GM12875 (cell line): Measurements from ENCODE around the gene SOX5.
"Not testable (repeated sequence)": the region's sequence is repeated elsewhere in the genome, so short reads cannot be mapped to it uniquely, and the experiment has no call there.

Experiments
- H3K4me3 ChIP-seq: one replicate; pipeline ENCODE4 v1.5.1; 2011; ENCODE audit warnings: low read depth, low read length, control low read depth
- TF ChIP-seq, protein P1 (sequence below): IDR thresholded peaks from 2 replicates; pipeline ENCODE4 v1.5.1; 2011; ENCODE audit warnings: low read depth, mild to moderate bottlenecking, control low read depth, inconsistent platforms, low read length, moderate library complexity, borderline replicate concordance; ENCODE audit not compliant: insufficient read depth

Gene SOX5

DNA sequence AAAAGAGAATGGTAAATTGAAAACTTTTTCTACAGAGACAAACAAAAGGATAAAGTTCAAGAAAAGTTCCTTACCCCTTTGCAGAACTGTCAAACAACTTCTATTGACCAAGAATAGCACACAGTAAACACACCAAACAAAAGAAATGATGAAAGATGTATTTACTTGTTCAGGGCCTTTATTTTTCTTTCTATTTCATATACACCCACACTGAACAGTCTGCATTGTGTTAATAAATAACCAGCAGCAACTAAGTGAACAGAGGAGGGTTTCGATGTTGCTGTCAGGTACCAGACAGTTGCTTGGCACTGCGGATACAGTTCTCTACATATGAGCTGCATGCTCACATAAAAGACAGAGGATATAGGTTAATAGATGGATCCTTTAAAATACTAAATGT, 122.1 kb downstream of the SOX5 start:
- H3K4me3 ChIP-seq, result no peak overlapping the region
- TF ChIP-seq, protein P1, sequence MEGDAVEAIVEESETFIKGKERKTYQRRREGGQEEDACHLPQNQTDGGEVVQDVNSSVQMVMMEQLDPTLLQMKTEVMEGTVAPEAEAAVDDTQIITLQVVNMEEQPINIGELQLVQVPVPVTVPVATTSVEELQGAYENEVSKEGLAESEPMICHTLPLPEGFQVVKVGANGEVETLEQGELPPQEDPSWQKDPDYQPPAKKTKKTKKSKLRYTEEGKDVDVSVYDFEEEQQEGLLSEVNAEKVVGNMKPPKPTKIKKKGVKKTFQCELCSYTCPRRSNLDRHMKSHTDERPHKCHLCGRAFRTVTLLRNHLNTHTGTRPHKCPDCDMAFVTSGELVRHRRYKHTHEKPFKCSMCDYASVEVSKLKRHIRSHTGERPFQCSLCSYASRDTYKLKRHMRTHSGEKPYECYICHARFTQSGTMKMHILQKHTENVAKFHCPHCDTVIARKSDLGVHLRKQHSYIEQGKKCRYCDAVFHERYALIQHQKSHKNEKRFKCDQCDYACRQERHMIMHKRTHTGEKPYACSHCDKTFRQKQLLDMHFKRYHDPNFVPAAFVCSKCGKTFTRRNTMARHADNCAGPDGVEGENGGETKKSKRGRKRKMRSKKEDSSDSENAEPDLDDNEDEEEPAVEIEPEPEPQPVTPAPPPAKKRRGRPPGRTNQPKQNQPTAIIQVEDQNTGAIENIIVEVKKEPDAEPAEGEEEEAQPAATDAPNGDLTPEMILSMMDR, result no peak

DNA sequence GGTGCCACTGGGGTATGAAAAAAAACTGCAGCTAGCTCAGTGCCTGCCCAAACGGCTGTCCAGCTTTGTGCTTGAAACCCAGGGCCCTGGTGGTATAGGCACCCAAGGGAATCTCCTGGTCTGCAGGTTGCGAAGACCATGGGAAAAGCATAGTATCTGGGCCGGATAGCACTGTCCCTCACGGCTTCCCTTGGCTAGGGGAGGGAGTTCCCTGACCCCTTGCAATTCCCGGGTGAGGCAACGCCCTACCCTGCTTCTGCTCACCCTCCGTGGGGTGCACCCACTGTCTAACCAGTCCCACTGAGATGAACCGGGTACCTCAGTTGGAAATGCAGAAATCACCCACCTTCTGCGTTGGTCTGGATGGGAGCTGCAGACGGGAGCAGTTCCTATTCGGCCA, 124.3 kb downstream of the SOX5 start:
- H3K4me3 ChIP-seq, result not testable (repeated sequence)

DNA sequence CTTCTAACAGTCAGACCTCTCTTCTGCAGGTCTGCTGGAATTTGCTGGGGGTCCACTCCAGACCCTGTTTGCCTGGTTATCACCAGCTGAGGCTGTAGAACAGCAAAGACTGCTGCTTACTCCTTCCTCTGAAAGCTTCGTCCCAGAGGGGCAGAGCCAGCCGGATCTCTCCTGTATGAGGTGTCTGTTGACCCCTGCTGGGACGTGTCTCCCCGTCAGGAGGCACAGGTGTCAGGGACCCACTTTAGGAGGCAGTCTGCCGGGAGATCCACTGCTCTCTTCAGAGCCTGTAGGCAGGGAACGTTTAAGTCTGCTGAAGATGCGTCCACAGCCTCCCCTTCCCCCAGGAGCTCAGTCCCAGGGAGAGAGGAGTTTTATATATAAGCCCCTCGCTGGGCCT, 125.1 kb downstream of the SOX5 start:
- no peak overlapping the region for H3K4me3 ChIP-seq
- TF ChIP-seq, protein P1, result no peak

DNA sequence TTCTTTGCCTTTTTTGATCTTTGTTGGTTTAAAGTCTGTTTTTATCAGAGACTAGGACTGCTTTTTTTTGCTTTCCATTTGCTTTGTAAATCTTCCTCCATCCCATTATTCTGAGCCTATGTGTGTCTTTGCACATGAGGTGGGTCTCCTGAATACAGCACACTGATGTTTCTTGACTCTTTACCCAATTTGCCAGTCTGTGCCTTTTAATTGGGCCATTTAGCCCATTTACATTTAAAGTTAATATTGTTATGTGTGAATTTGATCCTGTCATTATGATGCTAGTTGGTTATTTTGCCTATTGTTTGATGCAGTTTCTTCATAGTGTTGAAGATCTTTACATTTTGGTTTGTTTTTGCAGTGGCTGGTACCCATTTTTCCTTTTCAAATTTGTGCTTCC, 126.6 kb downstream of the SOX5 start:
- not testable (repeated sequence) for H3K4me3 ChIP-seq

DNA sequence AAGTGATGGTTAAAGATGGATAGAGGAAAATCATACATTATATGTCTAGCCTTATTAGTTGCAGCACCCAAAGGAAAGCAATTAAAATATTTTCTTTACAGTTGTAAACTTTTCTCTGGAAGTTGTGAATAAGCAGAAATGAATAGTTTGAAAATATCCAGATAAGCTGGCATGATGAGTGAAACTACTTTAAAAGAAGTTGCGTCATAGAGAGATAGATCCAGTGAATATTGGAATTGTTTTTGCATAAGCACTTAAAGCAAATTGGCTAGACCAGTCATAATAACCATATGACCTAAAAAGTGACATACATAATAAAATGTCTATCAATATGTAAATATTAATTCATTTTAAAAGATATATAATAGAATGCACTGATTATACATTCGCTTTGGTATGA, 132.1 kb downstream of the SOX5 start:
- no peak overlapping the region for H3K4me3 ChIP-seq
- TF ChIP-seq, protein P1, result no peak

DNA sequence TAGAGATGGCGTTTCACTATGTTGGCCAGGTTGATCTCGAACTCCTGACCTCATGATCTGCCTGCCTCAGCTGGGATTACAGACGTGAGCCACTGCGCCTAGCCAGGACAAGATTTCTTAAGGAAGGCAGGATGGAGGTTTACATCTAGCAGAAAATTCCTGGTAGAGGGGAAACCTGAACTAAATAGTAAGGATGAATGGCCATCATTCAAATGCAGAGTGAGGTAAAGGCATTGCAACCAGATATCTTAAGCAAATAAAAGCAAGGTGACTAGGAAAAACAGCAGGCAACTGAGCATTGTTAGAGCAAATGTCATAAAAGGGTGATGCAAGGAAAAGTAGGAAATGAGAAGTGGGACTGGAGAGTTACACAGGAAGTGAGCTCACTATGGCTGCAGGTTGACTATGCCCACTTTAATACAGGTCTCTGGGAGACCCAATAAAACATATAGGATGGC, 133.0 kb downstream of the SOX5 start:
- H3K4me3 ChIP-seq, result no peak overlapping the region
- TF ChIP-seq, protein P1, result no peak

DNA sequence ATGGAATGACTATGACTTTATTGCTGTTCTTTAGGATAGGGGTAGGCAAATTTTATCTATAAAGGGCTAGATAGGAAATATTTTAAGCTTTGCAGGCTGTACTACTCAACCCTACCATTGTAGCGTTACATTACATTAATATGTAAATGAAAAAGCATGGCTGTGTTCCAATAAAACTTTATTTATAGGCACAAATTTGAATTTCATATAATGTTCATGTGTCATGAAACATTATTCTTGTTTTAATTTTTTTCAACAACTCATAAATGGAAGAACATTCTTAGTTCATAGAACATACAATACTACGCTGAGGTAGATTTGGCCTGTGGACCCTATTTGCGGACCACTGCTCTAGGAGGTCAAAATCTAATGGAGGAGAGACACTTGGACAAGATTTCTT, 133.7 kb downstream of the SOX5 start:
- H3K4me3 ChIP-seq, result no peak overlapping the region
- TF ChIP-seq, protein P1, result no peak

DNA sequence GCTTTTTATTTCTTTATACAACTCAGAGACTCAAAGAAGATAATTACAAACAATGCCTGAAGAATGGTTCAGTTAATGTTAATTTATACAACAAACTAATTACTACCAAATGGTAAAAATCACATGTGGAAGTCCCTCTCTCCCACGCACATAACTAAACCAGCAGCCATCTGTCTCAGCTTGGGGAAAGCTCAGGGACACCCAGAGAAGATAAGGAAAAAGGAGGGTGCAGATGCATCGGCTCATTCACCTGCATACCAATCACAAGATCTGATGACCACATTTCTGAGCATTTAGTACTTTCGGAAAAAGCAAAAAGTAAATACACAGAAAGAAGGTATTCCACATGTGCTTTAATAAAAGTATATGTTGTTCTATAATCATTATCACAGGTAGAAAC, 136.3 kb downstream of the SOX5 start:
- TF ChIP-seq, protein P1, result no peak

More for the DNA sequence above, 136.3 kb downstream of the SOX5 start:
- no peak overlapping the region for H3K4me3 ChIP-seq
